Hematopoietic multipotent progenitor cell (in vitro differentiated cells): ENCODE measurements around the gene CCDC159. TPM values are rescaled to one million over a fixed set of nuclear protein-coding genes. Genes with fewer than 3 reads are reported as not detected.

Source experiments
- DNase-seq, 3 donors: peaks; one replicate each; pipeline ENCODE4 v3.0.0-alpha.2; 2011 to 2015; ENCODE audit warnings: low read depth in 2 of 3, low spot score in 2 of 3
- total RNA-seq: library from RNA; depleted of rRNA; stranded (reverse); fragments of >200 nt; gene quantifications from one replicate; pipeline ENCODE4 v1.2.3, GENCODE V29; 2012

CCDC159 gene
- total RNA-seq, 1 donor = 14.8 TPM

DNA sequence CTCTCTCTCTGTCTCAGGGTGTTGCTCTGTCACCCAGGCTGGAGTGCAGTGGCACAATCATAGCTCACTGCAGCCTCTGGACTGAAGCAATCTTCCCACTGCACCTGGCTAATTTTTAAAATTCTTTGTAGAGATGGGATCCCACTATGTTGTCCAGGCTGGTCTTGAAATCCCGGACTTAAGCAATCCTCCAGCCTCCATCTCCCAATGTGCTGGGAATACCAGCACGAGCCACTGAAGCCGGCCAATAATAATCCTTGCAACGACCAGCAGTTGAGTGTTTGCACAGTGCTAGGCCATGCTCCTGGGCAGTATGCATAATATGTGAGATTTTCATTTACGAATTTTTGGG lies 38.4 kb downstream of the CCDC159 start:
- DNase-seq = no peak

DNA sequence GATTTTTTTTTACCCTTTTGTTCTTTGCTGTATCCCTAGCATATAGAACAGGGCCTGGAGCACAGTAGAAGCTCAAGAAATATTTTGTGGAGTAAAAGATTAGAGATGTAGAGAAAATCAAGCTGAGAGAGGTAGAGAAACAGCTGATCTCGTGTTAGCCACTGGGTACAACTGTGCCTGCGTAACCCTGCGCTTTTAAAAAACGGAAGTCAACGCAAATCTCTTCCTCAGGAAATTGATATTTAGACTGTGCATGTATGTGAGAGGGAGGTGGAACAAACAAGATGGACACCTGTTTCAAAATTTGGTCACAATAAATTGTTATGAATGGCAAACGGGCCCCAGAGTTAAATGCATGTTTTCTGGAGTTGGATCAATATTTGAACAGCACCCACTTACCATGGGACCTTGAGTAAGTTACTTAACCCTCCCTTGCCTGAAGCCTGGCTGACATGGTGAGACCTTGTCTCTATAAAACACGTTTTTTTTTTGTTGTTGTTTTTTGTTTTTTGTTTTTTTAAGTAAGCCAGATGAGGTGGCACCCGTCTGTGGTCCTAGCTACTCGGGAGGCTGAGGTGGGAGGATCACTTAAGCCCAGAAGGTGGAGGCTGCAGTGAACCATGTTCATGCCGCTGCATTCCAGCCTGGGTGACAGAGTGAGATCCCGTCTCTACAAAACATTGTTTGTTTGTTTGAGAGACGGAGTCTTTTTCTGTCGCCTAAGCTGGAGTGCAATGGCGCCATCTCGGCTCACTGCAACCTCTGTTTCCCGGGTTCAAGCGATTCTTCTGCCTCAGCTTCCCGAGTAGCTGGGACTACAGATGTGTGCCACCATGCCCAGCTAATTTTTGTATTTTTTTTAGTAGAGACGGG lies 41.1 kb downstream of the CCDC159 start:
- DNase-seq = peak in 2 of 3 donors; percentile 46 to 72

DNA sequence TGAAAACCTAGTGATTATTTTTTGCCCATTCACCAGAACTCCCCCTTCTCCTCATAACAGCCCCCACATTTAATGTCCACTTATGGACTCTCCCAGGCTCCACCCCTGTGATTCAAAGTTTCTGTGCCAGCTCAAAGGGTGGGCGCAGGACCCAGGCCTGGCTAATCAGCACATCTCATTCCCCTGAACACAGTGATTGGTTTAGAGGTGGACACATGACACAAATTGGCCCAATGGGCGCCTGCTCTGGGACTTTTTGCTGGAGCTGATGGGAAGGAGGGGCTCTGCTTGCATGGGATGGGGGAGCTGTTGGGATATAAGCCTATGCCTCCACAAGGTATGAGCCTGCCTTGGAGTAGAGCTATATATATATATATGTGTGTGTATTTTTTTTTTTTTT lies 44.0 kb downstream of the CCDC159 start:
- DNase-seq = no peak

DNA sequence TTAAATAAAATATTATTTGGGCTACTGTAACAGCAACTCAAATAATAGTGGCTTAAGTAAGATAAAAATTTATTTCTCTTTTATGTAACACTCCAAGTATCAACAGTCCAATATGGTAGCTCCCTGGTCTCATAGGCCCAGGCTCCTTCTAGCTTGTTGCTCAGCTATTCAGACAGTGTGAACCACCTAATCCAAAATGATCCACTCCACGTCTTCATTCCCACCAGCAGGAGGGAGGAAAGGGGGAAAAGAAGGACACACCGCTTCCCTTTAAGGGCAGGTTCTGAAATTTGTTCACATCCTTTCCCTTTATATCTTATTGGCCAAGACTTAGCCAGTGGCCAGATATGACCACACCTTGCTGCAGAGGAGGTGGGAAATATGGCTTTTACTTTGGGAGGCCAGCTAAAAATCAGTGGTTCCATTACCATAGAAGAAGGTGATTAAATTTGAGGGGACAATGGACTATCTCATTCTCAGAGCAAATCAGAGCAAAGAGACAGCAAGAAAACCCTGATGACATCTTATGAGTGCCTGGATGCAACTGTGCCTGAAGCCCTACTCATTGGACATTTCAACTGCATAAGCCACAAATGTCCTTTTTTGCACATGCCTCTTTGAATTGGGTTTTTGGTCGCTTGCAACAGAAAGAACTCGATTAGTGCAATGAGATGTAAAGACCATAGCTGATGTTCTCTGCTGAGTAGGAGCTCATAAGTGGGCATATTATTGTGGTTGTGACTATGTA lies 44.8 kb downstream of the CCDC159 start:
- no peak for DNase-seq

DNA sequence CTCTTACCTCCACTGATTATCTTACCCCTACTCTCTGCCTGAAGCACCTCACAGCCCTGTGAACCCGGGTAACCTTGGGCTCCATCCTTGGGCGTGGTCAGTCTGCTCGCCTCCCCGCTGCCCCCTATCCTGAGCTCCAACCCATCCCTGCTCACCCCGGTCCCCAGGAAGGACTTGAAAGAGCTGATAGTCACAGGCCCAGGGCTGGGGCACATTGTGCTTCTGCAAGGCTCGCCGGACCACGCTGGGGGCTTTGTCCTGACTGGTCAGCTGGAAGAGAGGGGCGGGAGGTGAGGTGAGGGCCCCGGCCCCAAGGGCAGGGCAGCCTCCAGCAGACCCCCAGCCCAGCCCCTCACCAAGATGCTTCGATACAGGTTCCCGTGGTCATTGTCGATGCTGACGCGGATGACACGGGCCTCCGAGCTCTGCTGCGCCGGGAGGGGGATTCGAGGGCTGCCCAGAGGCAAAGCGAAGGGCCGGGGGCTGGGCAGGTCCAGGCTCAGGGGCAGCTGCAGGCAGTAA lies 50.8 kb downstream of the CCDC159 start:
- no peak for DNase-seq

DNA sequence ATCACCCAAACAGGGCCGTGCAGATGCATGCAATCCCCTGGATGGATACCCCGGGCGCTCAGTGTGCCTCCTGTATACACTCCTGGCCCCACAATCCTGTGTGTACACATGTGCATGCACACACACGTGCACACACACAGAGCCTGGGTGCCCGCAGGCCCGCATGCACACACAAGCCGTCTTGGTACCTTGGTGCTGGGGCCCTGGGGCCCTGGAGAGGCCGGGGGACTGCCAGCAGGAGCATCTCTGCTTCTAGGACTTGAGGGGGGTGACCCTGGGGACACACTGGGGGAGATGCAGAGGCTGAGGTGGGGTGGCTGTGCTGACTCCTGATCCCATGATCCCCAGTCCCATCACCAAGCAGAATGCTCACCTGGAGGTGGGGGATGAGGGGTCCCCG lies 53.3 kb downstream of the CCDC159 start:
- no peak for DNase-seq

DNA sequence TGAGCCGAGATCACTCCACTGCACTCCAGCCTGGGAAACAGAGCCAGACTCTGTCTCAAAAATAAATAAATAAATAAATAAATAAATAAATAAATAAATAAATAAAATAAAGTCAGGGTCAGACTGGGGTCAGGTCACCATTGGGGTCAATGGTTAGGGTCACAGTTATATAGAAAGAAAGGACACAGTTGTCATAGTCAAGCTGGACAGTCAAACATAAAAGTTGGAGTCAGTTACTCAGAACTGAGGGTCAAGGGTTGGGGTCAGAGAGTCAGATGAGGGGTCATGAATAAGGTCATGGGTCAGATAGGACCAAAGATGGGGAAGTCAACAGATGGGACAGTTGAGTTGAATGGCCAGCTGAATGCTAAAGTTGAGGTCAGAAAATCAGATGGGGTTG lies 54.5 kb downstream of the CCDC159 start:
- DNase-seq = no peak

DNA sequence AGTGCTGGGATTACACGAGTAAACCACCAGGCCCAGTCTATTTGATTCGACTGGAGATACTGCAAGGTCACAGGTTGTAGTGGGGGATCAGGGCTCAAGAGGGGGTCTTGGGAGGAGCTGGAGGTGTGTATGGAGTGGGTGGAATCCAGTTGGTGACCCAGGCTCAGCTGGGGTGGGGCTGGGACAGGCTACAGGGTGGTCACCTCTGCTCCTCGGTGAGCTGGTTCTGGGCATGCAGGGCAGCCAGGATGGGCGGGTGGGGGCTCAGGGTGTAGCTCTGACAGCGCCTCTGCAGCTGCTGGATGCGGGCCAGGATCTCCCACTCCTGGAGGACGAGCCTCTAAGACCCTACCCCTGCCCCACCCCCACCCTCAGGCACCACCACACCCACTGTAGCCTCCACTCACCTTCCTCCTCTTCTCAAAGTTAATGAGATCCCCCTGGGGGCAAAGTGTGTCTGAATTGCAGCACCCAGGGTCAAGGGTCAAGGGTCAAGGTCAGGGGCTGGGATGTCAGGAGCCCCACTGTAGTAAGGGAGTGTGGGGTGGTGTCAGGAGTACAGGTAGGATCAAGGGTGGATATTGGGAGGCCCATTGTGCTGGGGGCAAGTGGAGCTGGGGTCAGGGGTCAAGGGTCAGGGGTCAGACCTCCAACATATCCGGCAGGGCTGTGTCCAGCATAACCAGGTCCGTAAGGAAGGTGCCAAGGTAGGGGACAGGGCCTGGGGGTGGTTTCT lies 55.7 kb downstream of the CCDC159 start:
- DNase-seq = no peak

Other genes with a start within 250 kb of the CCDC159 start
- 6.7 TPM for gene SPC24, start 190.7 kb upstream of the CCDC159 start, total RNA-seq
- 74.1 TPM for gene KANK2, start 149.0 kb upstream of the CCDC159 start, total RNA-seq
- gene ANGPTL8, start 106.9 kb upstream of the CCDC159 start, total RNA-seq = not detected
- gene DOCK6, start 84.0 kb upstream of the CCDC159 start, total RNA-seq = 3.5 TPM
- gene TSPAN16, start 50.4 kb upstream of the CCDC159 start, total RNA-seq = under 0.01 TPM
- gene RAB3D, start 6.9 kb upstream of the CCDC159 start, total RNA-seq = 114 TPM
- gene TMEM205, start 251 bp upstream of the CCDC159 start, total RNA-seq = 187 TPM
- 8.1 TPM for gene PLPPR2, start 8.9 kb downstream of the CCDC159 start, total RNA-seq
- 4.6 TPM for gene SWSAP1, start 28.1 kb downstream of the CCDC159 start, total RNA-seq
- 21.8 TPM for gene EPOR, start 37.8 kb downstream of the CCDC159 start, total RNA-seq
- gene RGL3, start 72.8 kb downstream of the CCDC159 start, total RNA-seq = not detected
- gene ODAD3, start 88.6 kb downstream of the CCDC159 start, total RNA-seq = under 0.01 TPM
- gene PRKCSH, start 89.1 kb downstream of the CCDC159 start, total RNA-seq = 221 TPM
- 0.27 TPM for gene ELAVL3, start 134.5 kb downstream of the CCDC159 start, total RNA-seq
- 12.4 TPM for gene ZNF653, start 159.3 kb downstream of the CCDC159 start, total RNA-seq
- 99.4 TPM for gene ECSIT, start 182.6 kb downstream of the CCDC159 start, total RNA-seq
- under 0.01 TPM for gene CNN1, start 192.3 kb downstream of the CCDC159 start, total RNA-seq
- 56.3 TPM for gene ELOF1, start 212.7 kb downstream of the CCDC159 start, total RNA-seq
- gene ACP5, start 231.1 kb downstream of the CCDC159 start, total RNA-seq = 18.0 TPM